H1 (cell line): ENCODE data around the gene LIPG. TPM values are rescaled to one million over a fixed set of nuclear protein-coding genes. Genes with fewer than 3 reads are reported as not detected.

Source experiments
- EZH2 ChIP-seq: fragments of 200-600 bp; sonication (generic); IDR thresholded peaks from 2 replicates; pipeline ENCODE4 v1.7.1; 2012; ENCODE audit warnings: low read depth, mild to moderate bottlenecking, moderate library complexity, low read length, inconsistent platforms; ENCODE audit not compliant: severe bottlenecking
- HDAC6 ChIP-seq: IDR thresholded peaks from one replicate; pipeline ENCODE4 v1.7.1; 2012; ENCODE audit warnings: low read depth, mild to moderate bottlenecking, inconsistent platforms, low read length, moderate library complexity
- POLR2A ChIP-seq, 2 experiments: IDR thresholded peaks; 1 replicate in 1 of 2; 2 replicates in 1 of 2; pipeline ENCODE4 v1.6.1; 2011; ENCODE audit warnings: low read depth in 2 of 2, low read length in 2 of 2, mild to moderate bottlenecking in 2 of 2; ENCODE audit errors: control extremely low read depth in 1 of 2
- RNF2 ChIP-seq: fragments of 200-900, 300-1000 bp; sonication (generic); IDR thresholded peaks from 2 replicates; pipeline ENCODE4 v1.7.1; 2016; ENCODE audit warnings: borderline replicate concordance, low read depth, mild to moderate bottlenecking, antibody characterized with exemption, low read length; ENCODE audit not compliant: poor library complexity, severe bottlenecking; ENCODE audit errors: missing control alignments
- SAP30 ChIP-seq: fragments of 300-600 bp; sonication (generic); IDR thresholded peaks from 2 replicates; pipeline ENCODE4 v1.7.1; 2012; ENCODE audit warnings: low read length, moderate library complexity, mild to moderate bottlenecking, inconsistent platforms; ENCODE audit not compliant: insufficient read depth, insufficient replicate concordance
- polyA plus RNA-seq, 7 experiments: library from polyadenylated mRNA; depleted of rRNA in 3 of 7; stranded (reverse) in 5 of 7; unstranded in 2 of 7; fragments of >200 nt in 5 of 7; fragments of 200-250 nt in 2 of 7; gene quantifications; 1 replicate in 5 of 7; 2 replicates in 1 of 7; 4 replicates in 1 of 7; pipeline versions ENCODE4 v1.2.1 to v1.2.3, GENCODE V29; 2011 to 2013; ENCODE audit warnings: missing spikeins in 2 of 7, mixed read lengths in 2 of 7
- total RNA-seq: library from RNA; stranded (reverse); fragmentation: NEBNext Ultra II Directional; extraction: Animal tissue kit (Norgen Biotek cat#: 25700); gene quantifications from 2 replicates; pipeline ENCODE4 v1.2.1, GENCODE V29; 2021

Gene LIPG
- total and polyA plus RNA-seq, 2 of the 8 experiments (the other 6 are each of a cell fraction or from before 2014, with no cell fraction given) = 9.2 to 9.8 TPM

- TF ChIP-seq RNF2 = no peak
- TF ChIP-seq EZH2 = peak; percentile 30
- TF ChIP-seq HDAC6 = no peak
- TF ChIP-seq POLR2A (IDR thresholded peaks at IDR 0.05; ENCODE audit: control extremely low read depth in 1 of 2, low read depth in 2 of 2, low read length in 2 of 2) = no peak
- no peak for TF ChIP-seq SAP30
- TF ChIP-seq, all 59 proteins: peak for 2
These were observed 50.7 kb downstream of the LIPG start (continued) for GRCh38 chr18:49612515-49613033.
